SK-N-SH treated with all-trans-retinoic acid at 6 μM for 48 hours (cell line): Measurements from ENCODE around the gene CCL15.

Experiments
- CREB5 ChIP-seq: fragments of 250-450 bp; sonication (Bioruptor Pico); IDR thresholded peaks from 2 replicates; pipeline ENCODE4 v1.5.1; 2020; ENCODE audit warnings: low read depth, mild to moderate bottlenecking, moderate library complexity
- CSDC2 ChIP-seq: fragments of 250-450 bp; sonication (Bioruptor Pico); IDR thresholded peaks from 2 replicates; pipeline ENCODE4 v1.5.0; 2020; ENCODE audit warnings: mild to moderate bottlenecking, moderate library complexity
- CSRNP3 ChIP-seq: fragments of 250-450 bp; sonication (Bioruptor Pico); IDR thresholded peaks from 2 replicates; pipeline ENCODE4 v1.5.1; 2021; ENCODE audit warnings: mild to moderate bottlenecking, moderate library complexity
- ESRRG ChIP-seq: fragments of 250-450 bp; sonication (Bioruptor Pico); IDR thresholded peaks from 2 replicates; pipeline ENCODE4 v1.6.1; 2021; ENCODE audit warnings: mild to moderate bottlenecking
- ISL1 ChIP-seq: fragments of 250-450 bp; sonication (Bioruptor Pico); IDR thresholded peaks from 2 replicates; pipeline ENCODE4 v2.1.2; 2022; ENCODE audit warnings: mild to moderate bottlenecking, moderate library complexity
- OSR1 ChIP-seq: fragments of 250-450 bp; sonication (Bioruptor Pico); IDR thresholded peaks from 2 replicates; pipeline ENCODE4 v1.8.0; 2022; ENCODE audit warnings: moderate library complexity, mild to moderate bottlenecking, inconsistent platforms
- PATZ1 ChIP-seq: fragments of 250-450 bp; sonication (Bioruptor Pico); IDR thresholded peaks from 2 replicates; pipeline ENCODE4 v1.8.0; 2020; ENCODE audit warnings: mild to moderate bottlenecking, moderate library complexity, borderline replicate concordance
- RARB ChIP-seq: fragments of 250-450 bp; sonication (Bioruptor Pico); IDR thresholded peaks from 2 replicates; pipeline ENCODE4 v1.8.0; 2021; ENCODE audit warnings: mild to moderate bottlenecking, moderate library complexity
- ZFP3 ChIP-seq: fragments of 250-450 bp; sonication (Bioruptor Pico); IDR thresholded peaks from 2 replicates; pipeline ENCODE4 v1.5.0; 2020; ENCODE audit warnings: mild to moderate bottlenecking, moderate library complexity
- ZFP30 ChIP-seq: fragments of 450-650 bp; formaldehyde crosslinking; IDR thresholded peaks from 2 replicates; pipeline ENCODE4 v1.5.0; 2022; ENCODE audit warnings: mild to moderate bottlenecking, moderate library complexity
- ZNF565 ChIP-seq: fragments of 450-650 bp; formaldehyde crosslinking; conservative IDR thresholded peaks from 2 replicates; pipeline ENCODE4 v1.5.0; 2020; ENCODE audit warnings: low read depth, mild to moderate bottlenecking, moderate library complexity
- ZNF70 ChIP-seq: fragments of 450-650 bp; formaldehyde crosslinking; IDR thresholded peaks from 2 replicates; pipeline ENCODE4 v1.5.0; 2020; ENCODE audit warnings: mild to moderate bottlenecking, moderate library complexity
- TF ChIP-seq, protein P1 (sequence below): fragments of 250-450 bp; sonication (Bioruptor Pico); IDR thresholded peaks from 2 replicates; pipeline ENCODE4 v1.5.0; 2020; ENCODE audit warnings: mild to moderate bottlenecking, moderate library complexity

- TF ChIP-seq CSDC2 (no peak), PATZ1 (CRISPR knock-in tag) (no peak), ZFP3 (CRISPR knock-in tag) (no peak), CREB5 (CRISPR knock-in tag) (no peak), ISL1 (CRISPR knock-in tag) (no peak), ZNF70 (CRISPR knock-in tag) (no peak), CSRNP3 (CRISPR knock-in tag) (no peak), RARB (CRISPR knock-in tag) (no peak), ESRRG (CRISPR knock-in tag) (no peak), ZNF565 (CRISPR knock-in tag) (no peak), OSR1 (CRISPR knock-in tag) (no peak), ZFP30 (CRISPR knock-in tag) (no peak)
- TF ChIP-seq, protein P1, sequence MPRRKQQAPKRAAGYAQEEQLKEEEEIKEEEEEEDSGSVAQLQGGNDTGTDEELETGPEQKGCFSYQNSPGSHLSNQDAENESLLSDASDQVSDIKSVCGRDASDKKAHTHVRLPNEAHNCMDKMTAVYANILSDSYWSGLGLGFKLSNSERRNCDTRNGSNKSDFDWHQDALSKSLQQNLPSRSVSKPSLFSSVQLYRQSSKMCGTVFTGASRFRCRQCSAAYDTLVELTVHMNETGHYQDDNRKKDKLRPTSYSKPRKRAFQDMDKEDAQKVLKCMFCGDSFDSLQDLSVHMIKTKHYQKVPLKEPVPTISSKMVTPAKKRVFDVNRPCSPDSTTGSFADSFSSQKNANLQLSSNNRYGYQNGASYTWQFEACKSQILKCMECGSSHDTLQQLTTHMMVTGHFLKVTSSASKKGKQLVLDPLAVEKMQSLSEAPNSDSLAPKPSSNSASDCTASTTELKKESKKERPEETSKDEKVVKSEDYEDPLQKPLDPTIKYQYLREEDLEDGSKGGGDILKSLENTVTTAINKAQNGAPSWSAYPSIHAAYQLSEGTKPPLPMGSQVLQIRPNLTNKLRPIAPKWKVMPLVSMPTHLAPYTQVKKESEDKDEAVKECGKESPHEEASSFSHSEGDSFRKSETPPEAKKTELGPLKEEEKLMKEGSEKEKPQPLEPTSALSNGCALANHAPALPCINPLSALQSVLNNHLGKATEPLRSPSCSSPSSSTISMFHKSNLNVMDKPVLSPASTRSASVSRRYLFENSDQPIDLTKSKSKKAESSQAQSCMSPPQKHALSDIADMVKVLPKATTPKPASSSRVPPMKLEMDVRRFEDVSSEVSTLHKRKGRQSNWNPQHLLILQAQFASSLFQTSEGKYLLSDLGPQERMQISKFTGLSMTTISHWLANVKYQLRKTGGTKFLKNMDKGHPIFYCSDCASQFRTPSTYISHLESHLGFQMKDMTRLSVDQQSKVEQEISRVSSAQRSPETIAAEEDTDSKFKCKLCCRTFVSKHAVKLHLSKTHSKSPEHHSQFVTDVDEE (CRISPR knock-in tag), result no peak
Measured at GRCh38 chr17:35986643-35987042, 14.7 kb downstream of the CCL15 start, which contains the start of gene CCL14.
